ENCODE results near the gene DPM3. TPM values are rescaled to one million over a fixed set of nuclear protein-coding genes. Genes with fewer than 3 reads are reported as not detected.

Gene DPM3
- total and polyA plus RNA-seq, 9 of the 15 experiments (the other 6 are each of a cell fraction or from before 2014, with no cell fraction given) = 3.7 to 120 (median 36.4) TPM

DNA sequence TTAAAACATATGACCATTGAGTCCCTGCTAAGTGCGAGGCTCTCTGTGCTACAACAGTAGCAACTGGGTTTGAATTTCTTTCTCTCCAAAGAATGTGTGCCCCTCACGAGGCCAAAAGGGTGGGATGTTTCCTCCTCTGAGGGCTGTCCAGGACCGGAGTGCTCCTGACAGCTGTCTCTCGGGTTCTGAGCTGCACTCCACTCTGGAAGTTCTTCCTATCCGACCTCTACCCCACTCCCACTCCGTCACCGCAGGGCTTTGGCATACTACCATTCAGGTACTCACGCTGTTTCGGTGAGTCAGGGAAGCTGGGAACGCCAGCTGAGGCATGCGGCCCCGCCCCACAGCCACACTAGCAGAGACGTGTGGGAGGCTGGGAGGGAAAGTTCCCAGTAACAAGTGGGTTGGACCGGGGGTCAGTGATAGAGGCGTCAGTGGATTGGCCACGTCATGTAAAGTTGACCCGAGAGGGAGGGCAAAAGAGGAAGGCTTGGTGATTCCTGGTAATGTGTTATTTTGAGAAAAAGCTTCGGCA lies 5.4 kb downstream of the DPM3 start (continued):
- TF ChIP-seq JUN (IDR thresholded peaks at IDR 0.05; ENCODE audit: borderline replicate concordance, low read depth, low read length) (peak; percentile 35; the same call in 1 of the 2 replicates), JUN (CRISPR knock-in tag; IDR thresholded peaks at IDR 0.05; ENCODE audit: borderline replicate concordance) (0 out of 2 replicates have a peak, but pooled peaks have one; percentile 43), ZNF764 (CRISPR knock-in tag; IDR thresholded peaks at IDR 0.05; ENCODE audit: low read depth) (no peak), ZNF165 (CRISPR knock-in tag; IDR thresholded peaks at IDR 0.05; ENCODE audit: borderline replicate concordance) (no peak), FIP1L1 (IDR thresholded peaks at IDR 0.05; ENCODE audit: low read depth, low read length, poor library complexity, severe bottlenecking) (no peak), ZFP1 (CRISPR knock-in tag; IDR thresholded peaks at IDR 0.05) (no peak), ELF2 (CRISPR knock-in tag; IDR thresholded peaks at IDR 0.05) (no peak), XRCC5 (IDR thresholded peaks at IDR 0.05; ENCODE audit: low read depth, low read length) (no peak), HEY1 (CRISPR knock-in tag; IDR thresholded peaks at IDR 0.05; ENCODE audit: borderline replicate concordance) (no peak), SMARCE1 (IDR thresholded peaks at IDR 0.05) (peak; percentile 34), NUFIP1 (IDR thresholded peaks at IDR 0.05; ENCODE audit: partially characterized antibody) (no peak), ZNF644 (tag; IDR thresholded peaks at IDR 0.05; ENCODE audit: low read depth) (no peak), ZNF778 (CRISPR knock-in tag; IDR thresholded peaks at IDR 0.05) (no peak), GABPA (tag; conservative IDR thresholded peaks at IDR 0.05; ENCODE audit: low read depth) (no peak), ZNF282 (CRISPR knock-in tag; IDR thresholded peaks at IDR 0.05) (no peak), ZFP30 (CRISPR knock-in tag; IDR thresholded peaks at IDR 0.05; ENCODE audit: borderline replicate concordance) (no peak)
- TF ChIP-seq, protein P1, sequence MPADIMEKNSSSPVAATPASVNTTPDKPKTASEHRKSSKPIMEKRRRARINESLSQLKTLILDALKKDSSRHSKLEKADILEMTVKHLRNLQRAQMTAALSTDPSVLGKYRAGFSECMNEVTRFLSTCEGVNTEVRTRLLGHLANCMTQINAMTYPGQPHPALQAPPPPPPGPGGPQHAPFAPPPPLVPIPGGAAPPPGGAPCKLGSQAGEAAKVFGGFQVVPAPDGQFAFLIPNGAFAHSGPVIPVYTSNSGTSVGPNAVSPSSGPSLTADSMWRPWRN (IDR thresholded peaks at IDR 0.05; ENCODE audit: low read depth) = no peak
- TF ChIP-seq, protein P2, sequence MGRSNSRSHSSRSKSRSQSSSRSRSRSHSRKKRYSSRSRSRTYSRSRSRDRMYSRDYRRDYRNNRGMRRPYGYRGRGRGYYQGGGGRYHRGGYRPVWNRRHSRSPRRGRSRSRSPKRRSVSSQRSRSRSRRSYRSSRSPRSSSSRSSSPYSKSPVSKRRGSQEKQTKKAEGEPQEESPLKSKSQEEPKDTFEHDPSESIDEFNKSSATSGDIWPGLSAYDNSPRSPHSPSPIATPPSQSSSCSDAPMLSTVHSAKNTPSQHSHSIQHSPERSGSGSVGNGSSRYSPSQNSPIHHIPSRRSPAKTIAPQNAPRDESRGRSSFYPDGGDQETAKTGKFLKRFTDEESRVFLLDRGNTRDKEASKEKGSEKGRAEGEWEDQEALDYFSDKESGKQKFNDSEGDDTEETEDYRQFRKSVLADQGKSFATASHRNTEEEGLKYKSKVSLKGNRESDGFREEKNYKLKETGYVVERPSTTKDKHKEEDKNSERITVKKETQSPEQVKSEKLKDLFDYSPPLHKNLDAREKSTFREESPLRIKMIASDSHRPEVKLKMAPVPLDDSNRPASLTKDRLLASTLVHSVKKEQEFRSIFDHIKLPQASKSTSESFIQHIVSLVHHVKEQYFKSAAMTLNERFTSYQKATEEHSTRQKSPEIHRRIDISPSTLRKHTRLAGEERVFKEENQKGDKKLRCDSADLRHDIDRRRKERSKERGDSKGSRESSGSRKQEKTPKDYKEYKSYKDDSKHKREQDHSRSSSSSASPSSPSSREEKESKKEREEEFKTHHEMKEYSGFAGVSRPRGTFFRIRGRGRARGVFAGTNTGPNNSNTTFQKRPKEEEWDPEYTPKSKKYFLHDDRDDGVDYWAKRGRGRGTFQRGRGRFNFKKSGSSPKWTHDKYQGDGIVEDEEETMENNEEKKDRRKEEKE (IDR thresholded peaks at IDR 0.05; ENCODE audit: borderline replicate concordance in 1 of 2, control insufficient read depth in 1 of 2, low read depth in 2 of 2, low read length in 1 of 2) = no peak
- TF ChIP-seq, protein P3, sequence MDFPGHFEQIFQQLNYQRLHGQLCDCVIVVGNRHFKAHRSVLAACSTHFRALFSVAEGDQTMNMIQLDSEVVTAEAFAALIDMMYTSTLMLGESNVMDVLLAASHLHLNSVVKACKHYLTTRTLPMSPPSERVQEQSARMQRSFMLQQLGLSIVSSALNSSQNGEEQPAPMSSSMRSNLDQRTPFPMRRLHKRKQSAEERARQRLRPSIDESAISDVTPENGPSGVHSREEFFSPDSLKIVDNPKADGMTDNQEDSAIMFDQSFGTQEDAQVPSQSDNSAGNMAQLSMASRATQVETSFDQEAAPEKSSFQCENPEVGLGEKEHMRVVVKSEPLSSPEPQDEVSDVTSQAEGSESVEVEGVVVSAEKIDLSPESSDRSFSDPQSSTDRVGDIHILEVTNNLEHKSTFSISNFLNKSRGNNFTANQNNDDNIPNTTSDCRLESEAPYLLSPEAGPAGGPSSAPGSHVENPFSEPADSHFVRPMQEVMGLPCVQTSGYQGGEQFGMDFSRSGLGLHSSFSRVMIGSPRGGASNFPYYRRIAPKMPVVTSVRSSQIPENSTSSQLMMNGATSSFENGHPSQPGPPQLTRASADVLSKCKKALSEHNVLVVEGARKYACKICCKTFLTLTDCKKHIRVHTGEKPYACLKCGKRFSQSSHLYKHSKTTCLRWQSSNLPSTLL (IDR thresholded peaks at IDR 0.05) = no peak
- TF ChIP-seq, protein P4, sequence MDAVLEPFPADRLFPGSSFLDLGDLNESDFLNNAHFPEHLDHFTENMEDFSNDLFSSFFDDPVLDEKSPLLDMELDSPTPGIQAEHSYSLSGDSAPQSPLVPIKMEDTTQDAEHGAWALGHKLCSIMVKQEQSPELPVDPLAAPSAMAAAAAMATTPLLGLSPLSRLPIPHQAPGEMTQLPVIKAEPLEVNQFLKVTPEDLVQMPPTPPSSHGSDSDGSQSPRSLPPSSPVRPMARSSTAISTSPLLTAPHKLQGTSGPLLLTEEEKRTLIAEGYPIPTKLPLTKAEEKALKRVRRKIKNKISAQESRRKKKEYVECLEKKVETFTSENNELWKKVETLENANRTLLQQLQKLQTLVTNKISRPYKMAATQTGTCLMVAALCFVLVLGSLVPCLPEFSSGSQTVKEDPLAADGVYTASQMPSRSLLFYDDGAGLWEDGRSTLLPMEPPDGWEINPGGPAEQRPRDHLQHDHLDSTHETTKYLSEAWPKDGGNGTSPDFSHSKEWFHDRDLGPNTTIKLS (IDR thresholded peaks at IDR 0.05; ENCODE audit: borderline replicate concordance, low read depth) = peak; percentile 88; the same call in 1 of the 2 replicates

All from K562 (cell line).